ENCODE data around the gene SH3TC2.

The SH3TC2 gene

GRCh38 chr5:149060325-149060724, 2.5 kb downstream of the SH3TC2 start:
- DNase-seq (ENCODE audit: low read depth in 2 of 2) = no peak

DNA sequence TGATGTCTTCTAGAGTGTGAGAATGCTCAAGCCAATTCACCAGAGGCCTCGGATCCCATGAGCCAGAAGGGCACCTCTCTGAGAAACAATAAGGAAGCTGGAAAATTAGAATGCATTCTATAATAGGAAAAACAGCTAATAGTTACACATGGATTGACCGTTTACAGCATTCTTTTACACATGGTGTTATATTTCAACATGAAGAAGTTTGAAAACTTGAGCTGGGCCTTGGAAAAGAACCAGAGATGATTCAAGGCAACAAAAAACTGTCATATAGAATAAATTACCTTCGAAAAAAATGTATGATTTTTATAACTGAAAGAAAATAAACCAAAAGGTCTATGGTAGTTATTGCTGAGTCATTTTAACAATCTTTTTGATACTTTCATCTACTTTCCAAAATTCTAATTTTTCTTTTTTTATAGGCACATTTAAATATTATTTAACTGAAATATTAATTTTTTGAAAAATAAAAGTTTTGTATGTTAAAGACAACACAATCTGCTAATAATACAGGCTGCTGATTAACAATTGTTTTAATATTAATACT, 6.2 kb downstream of the SH3TC2 start:
- DNase-seq (ENCODE audit: low read depth in 2 of 2) = no peak

- DNase-seq (ENCODE audit: low read depth in 2 of 2) = no peak
These were observed 8.4 kb downstream of the SH3TC2 start for GRCh38 chr5:149054416-149054815.

GRCh38 chr5:149053072-149053695, 9.7 kb downstream of the SH3TC2 start:
- no peak for DNase-seq (ENCODE audit: low read depth in 2 of 2)

GRCh38 chr5:149049371-149049781, 13.5 kb downstream of the SH3TC2 start:
- DNase-seq (ENCODE audit: low read depth in 2 of 2) = no peak

- DNase-seq (ENCODE audit: low read depth in 2 of 2) = no peak
These were observed 14.1 kb downstream of the SH3TC2 start for GRCh38 chr5:149048811-149049210.

DNA sequence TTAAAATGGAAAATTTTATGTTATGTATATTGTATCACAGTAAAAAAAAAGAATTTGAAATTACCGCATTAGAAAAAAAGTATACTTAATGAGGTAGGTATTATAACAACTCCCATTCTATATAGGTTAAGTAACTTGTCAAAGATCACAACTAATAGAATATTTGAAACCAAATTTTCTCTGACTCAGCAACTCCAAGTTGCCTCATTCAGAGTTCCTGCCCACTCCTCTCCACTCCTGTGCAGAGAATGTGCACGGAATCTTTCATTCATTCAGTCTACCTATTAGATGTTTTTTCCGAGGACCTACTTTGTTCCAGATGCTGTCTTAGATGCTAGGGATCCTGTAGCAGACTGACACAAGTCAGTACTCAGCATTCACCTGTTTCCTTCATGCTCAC, 15.4 kb downstream of the SH3TC2 start:
- DNase-seq (ENCODE audit: low read depth in 2 of 2) = no peak

DNA sequence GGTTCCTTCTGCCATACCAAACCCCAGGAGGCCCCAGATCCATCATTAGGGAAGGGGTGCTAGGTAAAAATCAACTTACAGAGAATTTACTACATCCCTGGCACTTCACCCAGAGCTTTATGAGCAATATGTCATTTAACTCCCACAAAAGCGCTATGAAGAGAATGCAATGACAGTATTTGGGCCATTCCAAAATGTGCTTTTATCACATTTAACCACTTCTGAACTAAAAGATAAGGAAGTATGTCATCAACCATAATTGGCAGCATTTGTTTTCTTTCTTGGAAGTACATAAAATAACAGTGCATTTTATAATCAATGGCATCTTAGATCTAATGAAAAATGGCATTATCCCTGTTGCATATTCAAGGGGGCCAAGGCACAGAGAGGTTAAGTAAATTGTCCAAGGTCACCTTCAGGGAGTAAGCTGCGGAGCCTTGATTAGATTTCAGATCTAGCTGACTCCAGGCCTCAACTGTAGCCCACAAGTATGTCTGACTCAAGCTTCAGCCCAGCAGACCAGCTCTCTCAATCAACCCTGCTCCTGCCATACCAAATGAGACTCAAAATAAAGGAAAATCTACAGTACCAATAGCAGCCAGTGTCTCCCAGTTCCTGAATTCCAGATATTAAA, 16.5 kb downstream of the SH3TC2 start:
- DNase-seq (ENCODE audit: low read depth in 2 of 2) = no peak

GRCh38 chr5:149045089-149045460, 17.8 kb downstream of the SH3TC2 start:
- DNase-seq (ENCODE audit: low read depth in 2 of 2) = no peak

GRCh38 chr5:149044453-149045088, 18.3 kb downstream of the SH3TC2 start:
- DNase-seq (ENCODE audit: low read depth in 2 of 2) = no peak

- DNase-seq (ENCODE audit: low read depth in 2 of 2) = no peak
These were observed 19.2 kb downstream of the SH3TC2 start for GRCh38 chr5:149043641-149044040.

GRCh38 chr5:149042865-149043264, 20.0 kb downstream of the SH3TC2 start:
- no peak for DNase-seq (ENCODE audit: low read depth in 2 of 2)

DNA sequence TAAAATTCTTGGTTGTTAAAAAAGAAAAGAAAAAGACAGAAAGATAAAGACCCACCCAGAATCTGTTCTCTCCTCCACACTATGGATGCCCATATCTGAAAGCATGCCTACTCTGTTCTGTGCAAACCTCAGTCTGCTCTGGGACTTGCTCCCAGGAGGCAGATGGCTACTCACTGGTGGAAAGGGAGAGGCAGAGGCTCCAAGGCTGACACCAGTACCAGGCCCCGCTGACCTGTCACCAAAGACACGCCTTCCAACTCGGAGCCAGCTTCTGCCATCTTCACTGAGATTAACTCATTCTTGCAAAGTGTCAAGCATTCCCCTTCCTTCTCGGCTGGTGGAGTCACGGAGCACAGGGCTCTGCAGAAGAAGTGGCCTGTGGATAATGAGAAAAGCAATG, 21.6 kb downstream of the SH3TC2 start:
- DNase-seq (ENCODE audit: low read depth in 2 of 2) = no peak

DNA sequence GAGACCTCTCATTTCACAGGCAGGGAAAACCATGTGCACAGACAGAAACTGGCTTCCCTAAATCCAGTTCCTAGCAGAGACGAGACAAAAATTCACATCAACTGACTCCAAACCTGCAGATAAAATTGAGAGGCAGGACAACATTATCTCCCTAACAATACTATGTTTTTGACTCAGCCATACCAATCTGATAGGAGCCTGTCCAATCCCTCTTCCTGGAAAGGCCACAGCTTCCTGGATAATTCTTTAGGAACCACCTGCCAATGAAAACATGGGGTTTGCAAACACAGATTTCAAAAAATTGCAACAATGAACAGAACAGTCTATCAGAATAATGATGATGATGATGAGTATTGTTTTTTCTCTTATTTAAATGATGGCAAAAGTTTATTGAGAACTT, 22.4 kb downstream of the SH3TC2 start:
- DNase-seq (ENCODE audit: low read depth in 2 of 2) = no peak

DNA sequence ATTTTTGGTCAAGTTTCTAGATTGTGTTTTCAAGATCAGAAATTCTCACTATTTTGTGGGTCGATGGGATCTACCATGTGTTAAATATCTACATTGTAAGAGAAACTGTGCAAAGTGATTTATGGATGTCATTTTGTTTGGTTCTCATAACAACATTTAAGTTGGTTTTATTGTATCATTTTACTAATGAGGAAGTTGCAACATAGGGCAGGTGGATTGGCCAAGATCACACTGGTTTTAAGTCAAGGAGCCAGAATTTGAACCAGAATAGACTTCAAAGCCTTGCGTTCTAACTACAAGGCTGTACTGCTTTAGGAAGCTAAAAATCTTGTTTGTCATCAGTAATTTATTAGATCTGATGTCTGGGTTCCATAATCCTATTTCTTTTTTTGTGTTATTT, 23.4 kb downstream of the SH3TC2 start:
- no peak for DNase-seq (ENCODE audit: low read depth in 2 of 2)

DNA sequence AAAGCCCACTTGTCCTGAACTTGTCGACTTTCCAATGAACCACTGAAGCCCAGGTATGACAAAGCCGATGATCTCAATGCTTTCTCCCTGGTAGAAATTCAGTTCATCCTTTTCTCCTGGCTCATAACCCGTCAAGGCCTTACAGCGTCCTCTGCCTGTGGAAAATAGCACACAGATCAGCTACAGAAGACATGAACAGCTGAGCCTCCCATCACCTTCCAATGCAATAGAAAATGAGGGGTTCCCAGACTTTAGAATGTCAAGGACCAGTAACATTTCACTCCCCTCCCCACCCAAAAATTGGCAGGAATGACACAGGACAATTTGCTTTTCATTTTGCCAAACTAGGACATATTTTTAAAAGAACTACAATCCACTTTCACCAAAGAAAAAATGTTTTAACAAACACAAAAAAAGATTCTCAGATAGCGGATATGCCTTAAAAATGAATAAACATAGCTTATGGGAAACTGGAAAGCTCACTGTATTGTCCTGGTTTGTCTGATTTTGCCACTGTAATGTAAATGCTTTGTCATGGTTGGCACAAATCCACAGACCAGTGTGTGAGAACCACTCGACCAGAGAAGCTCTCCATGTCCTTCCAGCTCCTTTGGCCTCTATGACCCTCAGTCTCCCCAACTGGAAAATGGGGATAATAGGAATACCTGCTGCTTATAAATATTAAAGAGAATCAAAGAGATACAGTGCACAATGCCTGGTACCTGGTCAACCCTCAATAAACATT, 24.4 kb downstream of the SH3TC2 start:
- no peak for DNase-seq (ENCODE audit: low read depth in 2 of 2)

- DNase-seq (ENCODE audit: low read depth in 2 of 2) = no peak
These were observed 25.0 kb downstream of the SH3TC2 start for GRCh38 chr5:149037817-149038216.

- DNase-seq (ENCODE audit: low read depth in 2 of 2) = no peak
These were observed 25.9 kb downstream of the SH3TC2 start for GRCh38 chr5:149036970-149037369.

DNA sequence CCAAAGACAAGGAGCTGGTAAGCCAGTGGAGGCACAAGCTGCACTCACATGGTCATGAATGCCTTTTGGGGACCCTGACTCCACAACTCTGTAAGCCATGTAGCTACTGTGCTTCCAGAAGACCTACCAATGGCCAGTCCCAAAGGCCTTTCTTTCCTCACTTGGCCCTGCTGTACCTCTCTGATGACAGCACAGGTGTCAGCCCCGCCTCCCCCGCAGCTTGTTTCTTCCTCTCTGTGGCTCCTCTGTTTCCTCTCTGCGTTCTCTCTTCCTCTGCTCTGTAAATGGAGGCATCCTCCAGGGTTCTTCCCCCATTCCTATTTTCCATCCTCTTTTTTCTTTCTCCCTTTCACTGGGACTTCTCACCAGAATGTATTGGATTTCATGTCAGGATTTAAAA, 26.7 kb downstream of the SH3TC2 start:
- DNase-seq (ENCODE audit: low read depth in 2 of 2) = no peak

DNA sequence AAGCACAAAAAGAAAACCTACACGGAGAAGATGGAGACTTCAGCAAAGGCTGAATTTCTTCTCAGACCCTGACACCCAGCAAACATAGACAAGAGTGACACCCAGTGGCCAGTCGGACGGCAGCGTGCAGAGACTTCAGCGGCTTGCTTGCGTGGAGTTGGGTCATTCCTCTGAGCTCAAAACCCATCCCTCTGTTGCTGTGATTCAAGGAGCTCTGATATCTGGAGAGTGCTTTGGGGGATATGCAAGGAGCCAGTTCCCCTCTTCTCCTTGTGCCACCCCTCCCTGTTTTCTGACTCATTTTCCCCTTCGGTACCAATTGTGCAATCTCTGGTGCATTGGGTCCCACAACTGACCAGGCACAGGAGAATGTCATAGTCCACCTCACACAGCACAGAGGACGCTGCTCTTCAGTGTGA, 27.5 kb downstream of the SH3TC2 start:
- peak; percentile 27 to 47 for DNase-seq (ENCODE audit: low read depth in 2 of 2)

DNA sequence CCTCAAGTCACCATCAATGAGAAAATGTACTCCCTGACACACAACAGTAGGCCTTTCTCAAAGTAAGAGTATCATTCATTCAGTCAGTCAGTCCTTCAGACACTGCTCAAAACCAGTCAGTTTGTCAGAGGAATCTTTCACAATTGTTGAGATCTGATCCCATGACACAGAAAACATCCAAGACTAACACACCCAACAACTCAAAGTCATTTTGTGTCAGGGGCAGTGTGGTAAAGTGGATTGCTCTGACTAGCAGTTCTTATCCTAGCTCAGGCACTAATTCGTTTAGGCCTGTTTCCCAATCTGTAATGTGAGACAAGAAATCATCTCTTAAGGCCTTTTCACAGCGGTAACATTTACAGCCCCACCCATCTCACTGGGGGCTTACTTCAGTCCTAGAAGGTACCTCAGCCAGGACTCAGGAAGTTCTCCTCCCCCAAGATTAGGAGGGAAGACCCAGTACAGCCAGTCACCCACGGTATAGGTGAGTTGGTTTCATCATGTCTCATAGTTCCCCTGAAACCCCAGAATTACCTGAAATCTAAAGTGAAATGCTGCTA, 31.9 kb downstream of the SH3TC2 start:
- DNase-seq (ENCODE audit: low read depth in 2 of 2) = no peak

GRCh38 chr5:149030392-149030791, 32.5 kb downstream of the SH3TC2 start:
- no peak for DNase-seq (ENCODE audit: low read depth in 2 of 2)
